ENCODE results near the gene LRIT1.
A peak's percentile ranks its signal among the peaks of the same experiment; 100 is the strongest.

The LRIT1 gene

GRCh38 chr10:84214046-84214572, 27.2 kb downstream of the LRIT1 start:
- no peak for DNase-seq

- DNase-seq = no peak
These were observed 28.3 kb downstream of the LRIT1 start for GRCh38 chr10:84213076-84213475.

DNA sequence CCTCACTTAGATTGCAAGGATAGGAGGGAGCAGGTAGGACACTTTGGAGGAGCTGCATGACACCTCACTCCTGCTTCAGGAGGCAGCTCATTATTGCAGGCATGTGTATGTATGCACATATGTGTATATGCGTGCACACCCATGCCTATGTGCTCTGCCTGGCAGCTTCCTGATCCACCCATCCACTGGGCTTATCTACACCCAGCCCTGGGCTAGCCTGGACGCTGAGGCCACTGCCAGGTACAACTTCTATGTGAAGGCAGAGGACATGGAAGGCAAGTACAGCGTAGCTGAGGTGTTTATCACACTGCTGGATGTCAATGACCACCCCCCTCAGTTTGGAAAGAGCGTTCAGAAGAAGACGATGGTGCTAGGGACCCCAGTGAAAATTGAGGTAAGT, 29.3 kb downstream of the LRIT1 start:
- DNase-seq = no peak

GRCh38 chr10:84211566-84211965, 29.8 kb downstream of the LRIT1 start:
- no peak for DNase-seq

DNA sequence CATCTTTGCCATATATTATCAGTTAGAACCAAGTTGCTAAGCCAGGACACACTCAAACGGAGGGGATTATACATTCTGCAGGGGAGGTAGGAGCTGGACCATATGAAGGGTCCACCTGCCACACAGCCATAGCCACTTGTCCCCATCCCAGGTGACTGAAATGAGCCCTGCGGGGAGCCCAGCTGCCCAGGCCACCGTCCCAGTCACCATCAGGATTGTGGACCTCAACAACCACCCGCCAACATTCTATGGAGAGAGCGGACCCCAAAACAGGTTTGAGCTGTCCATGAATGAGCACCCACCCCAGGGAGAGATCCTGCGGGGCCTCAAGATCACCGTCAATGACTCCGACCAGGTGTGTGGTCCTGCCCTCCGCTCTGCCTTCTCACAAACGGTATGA, 33.3 kb downstream of the LRIT1 start:
- no peak for DNase-seq

- no peak for DNase-seq
These were observed 35.4 kb downstream of the LRIT1 start for GRCh38 chr10:84205853-84206525.

DNA sequence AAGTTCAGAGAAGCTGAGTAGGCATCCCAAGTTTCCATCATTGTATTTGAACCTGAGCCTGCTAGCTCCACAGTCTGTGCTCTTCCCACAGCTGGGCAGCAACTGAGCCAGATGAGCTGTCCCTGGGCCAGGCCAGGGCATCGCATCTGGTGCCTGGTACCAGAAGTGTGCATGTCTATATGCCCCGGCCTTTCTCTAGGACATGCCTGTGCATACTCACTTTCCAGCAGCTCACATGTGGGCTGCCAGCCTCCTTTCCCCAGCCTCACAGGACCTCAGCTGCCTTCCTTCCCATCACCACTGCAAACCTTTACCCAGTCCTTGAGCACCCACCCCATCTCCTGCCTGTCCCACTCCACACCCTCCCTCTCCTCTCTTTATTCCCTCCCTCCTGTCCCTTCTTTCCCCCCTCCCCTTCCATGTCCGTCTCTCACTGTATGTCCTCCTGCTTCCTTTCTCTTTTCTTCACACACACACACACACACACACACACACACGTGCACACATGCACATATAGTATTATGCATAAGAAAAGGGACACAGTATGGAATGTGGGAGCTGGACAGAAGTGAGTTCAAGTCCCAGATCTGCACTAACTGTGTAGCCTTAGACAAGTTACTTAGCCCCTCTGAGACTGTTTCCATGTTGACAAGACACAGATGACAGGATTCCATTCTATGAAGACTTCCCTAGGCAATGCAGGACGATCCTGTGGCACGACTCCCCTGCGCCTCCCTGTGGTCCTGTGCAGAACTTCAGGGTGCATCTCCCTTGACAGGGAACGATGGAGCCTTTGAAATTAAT, 36.1 kb downstream of the LRIT1 start:
- no peak for DNase-seq

- no peak for DNase-seq
These were observed 36.7 kb downstream of the LRIT1 start for GRCh38 chr10:84204610-84205009.

DNA sequence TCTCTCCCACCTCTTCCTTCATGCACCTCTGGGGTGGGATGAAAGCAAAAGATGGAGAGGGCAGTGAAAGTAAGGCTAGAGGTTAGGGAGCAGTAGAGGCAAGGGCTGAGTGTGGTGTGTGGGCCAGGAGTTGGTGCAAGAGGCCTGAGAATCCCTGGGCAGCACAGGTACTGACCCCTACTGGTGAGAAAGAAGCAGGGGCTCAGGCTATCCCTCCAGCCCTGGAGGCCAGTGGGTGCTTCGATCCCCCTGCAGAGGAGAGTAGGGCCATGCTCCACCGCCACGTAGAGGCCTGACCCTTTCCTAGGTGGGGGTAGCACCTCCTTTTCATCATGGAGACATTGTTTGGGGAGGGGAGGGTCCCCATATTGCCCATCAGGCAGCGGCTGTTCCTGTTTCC, 37.2 kb downstream of the LRIT1 start:
- no peak for DNase-seq

- DNase-seq = no peak
These were observed 39.0 kb downstream of the LRIT1 start for GRCh38 chr10:84202349-84202748.

GRCh38 chr10:84201682-84202081, 39.7 kb downstream of the LRIT1 start:
- no peak for DNase-seq

- no peak for DNase-seq
These were observed 40.1 kb downstream of the LRIT1 start for GRCh38 chr10:84201244-84201606.

DNA sequence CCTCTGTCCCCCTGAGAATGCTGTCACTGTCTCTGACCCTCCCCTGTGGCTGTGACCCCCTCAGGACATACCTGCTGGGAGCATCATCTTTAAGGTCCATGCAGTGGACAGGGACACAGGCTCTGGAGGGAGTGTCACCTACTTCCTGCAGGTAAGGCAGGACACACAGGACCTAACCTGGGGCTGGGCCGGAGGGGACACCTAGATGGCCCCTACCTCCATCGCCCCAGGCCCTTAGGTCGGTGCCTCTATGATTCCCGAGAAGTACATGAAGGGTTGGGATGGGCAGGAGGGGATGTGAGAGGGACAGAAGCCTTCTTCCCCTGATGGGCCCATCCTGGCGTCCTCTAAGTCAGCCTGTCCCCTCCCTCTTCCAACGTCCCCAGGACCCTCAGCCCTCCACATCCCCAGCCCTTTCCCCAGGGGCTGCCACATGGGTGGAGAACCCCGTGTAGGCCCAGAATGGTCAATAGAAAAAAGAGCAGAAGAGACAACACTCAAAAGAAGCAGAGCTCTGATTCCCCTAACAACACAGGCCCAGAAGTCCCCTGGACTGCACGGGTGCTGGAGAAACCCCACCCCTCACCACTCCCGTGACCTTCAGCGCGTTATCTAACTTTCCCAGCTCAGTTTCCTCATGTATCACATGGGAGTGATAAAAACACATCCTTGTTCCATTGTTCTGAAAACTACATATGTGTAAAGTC, 40.7 kb downstream of the LRIT1 start:
- DNase-seq = no peak

- DNase-seq = peak; percentile 18
These were observed 43.0 kb downstream of the LRIT1 start for GRCh38 chr10:84198206-84198915.

DNA sequence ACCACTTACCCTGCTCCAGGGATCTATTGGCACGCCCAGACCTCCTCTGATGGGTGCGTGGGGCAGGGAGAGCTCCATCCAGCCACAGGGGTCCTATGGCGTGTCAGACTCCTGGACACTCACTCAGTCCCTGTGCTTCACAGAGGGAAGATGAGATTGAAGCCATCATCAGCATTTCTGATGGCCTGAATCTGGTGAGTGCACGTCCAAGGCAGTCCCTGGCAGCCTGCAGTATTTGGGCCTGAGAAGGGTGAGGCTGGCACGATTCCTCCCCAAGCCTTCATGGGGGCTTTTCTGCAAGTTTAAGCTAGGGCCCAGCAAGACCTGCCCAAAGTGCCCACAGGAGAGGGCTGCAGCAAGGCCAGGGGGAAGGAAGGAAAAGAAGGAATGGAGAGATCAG, 43.7 kb downstream of the LRIT1 start:
- DNase-seq = no peak

DNA sequence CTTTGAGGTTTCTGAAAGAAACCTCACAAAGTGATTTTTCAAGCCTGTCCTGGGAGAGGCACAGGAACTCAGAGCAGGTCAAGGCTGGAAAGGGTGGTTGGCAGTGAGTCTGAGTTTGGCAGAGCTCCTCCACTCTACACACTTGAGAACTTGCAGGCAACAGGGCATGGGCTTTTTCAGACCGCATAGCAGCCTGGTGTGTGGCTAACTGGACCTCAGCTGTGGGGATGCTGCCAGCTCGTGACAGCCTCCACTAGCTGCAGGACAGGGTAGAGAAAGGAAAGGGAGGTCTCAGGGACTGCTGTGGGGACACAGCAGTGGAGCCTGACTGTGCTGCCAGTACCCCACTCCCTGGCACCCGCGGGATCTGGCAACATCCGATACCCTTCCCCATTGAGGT, 44.4 kb downstream of the LRIT1 start:
- DNase-seq = peak; percentile 42

DNA sequence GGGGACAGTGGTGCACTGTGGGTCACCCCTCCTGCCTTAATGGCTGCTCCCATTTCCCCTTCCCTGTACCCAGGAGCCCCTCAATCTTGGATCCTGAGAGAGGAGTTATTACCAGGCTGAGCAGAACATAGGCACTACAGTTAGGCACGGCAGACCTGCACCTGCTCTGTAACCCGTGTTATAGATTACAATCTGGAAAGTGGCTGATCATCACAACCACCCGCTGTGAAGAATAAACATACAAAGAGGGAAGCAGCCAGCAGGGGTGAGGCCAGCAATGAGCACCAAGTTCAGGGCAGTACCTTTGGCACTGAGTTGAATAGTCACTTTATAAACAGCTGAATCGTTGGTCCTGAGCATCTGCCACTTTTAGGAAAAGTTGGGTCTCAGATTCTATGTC, 45.3 kb downstream of the LRIT1 start:
- DNase-seq = peak; percentile 64

DNA sequence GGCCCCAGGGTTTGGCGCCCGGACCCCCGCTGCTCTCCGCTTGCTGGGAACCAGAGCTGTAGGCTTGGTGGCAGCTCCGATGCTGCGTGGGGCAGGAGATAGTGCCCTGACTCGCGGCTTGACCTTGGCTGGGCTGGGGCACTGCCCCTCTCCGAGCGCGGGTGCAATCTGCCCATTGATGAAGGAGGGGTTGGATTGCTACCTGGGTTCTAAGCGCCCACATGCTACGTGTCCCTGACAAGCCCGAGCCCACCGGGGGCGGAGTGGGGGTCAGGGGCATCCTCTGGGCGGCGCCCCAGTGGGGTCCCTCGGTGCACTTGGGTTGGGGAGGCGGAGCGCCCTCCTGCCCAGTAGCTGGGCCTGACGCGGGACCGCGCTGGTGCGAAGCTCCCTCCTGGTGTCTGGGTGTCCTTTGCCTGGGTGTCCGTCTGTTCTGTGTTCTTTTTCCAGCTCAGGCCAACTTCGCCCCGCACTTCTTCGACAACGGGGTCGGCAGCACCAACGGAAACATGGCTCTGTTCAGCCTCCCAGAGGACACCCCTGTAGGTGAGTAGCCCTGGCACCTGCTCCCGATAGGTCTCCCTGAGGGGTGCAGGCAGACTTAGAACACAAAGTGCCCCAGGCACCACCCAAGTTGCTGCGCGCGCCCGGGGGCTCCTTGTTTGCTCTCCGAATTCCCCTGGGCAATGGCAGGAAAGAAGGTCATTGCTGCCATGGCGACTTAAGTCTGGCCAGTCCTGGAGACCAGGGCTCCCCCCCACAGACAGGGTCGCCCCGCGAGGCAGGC, 46.1 kb downstream of the LRIT1 start:
- DNase-seq = no peak

DNA sequence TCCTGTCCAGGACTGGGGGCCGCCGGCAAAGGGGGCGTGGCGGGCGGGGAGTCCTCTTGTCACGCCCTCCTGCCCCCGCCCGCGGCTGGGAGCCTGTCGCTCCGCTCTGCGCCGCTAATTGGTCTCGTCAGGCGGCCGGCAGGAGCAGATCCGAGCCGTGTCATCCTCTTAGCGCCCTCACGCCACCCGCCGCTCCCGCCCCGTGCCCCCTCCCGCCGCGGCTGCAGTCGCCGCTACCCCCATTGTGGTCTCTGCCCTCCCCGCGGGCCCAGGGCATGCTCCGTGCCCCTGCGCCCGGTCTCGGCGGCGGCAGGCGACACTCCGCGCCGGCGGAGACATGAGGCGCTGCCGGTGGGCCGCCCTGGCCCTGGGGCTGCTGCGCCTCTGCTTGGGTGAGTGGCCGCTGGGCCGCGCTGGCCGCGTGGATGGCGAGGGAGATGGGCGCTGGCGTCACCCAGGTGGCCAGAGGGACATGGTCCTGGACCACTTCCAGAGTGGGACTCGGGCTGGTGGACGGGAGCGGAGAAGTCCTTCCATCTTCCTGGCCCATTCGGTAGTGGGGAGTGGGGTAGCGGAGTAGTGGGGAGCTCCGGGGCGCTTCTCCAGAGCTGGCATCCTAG, 46.8 kb downstream of the LRIT1 start, which contains the start of gene CDHR1:
CDHR1 (plus strand) TSS at position 114 of the 620 bp plus-strand sequence; CDS start at position 338, 224 bp downstream.
- peak; percentile 7 for DNase-seq

- no peak for DNase-seq
These were observed 47.4 kb downstream of the LRIT1 start for GRCh38 chr10:84193846-84194423.

DNA sequence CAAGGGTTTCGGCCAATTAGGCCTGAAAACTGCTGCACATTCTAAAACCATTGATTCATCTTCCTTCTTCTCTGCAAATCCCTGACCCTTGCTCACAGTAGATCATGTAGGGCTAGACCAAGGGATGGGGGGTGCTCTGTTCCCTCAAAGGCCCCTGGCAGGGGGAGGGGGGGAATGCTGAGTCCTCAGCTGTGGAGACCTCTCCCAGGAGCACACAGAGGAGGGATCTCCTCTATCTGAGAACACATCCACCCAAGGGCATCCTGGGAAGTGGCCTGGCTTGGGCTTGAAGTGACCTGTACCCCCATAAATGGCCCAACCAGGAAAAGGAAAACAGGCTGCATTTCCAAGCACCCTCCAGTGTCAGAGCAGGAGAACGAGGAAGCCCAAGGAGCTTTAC, 48.0 kb downstream of the LRIT1 start:
- DNase-seq = no peak
